A673 (cell line): ENCODE results near the gene HES2.

Experiments
- CTCF ChIP-seq: fragments of 300-800, 200-600 bp; sonication (generic); conservative IDR thresholded peaks from 2 replicates; pipeline ENCODE4 v1.5.1; 2017; ENCODE audit warnings: low read depth, mild to moderate bottlenecking, antibody characterized with exemption, low read length, moderate library complexity, mixed read lengths
- EZH2 ChIP-seq: fragments of 200-600 bp; sonication (generic); IDR thresholded peaks from 2 replicates; pipeline ENCODE4 v1.6.1; 2017; ENCODE audit warnings: borderline replicate concordance, low read depth, mild to moderate bottlenecking, mixed read lengths, antibody characterized with exemption, low read length; ENCODE audit not compliant: poor library complexity, severe bottlenecking

GRCh38 chr1:6441586-6441985 is 21.9 kb upstream of the HES2 start:
- TF ChIP-seq EZH2 (no peak), CTCF (no peak)
